Loucy (cell line): ENCODE results near the gene LRRTM2.

Source experiments
- CTCF ChIP-seq: fragments of 200-600 bp; sonication (generic); conservative IDR thresholded peaks from 2 replicates; pipeline ENCODE4 v1.5.1; 2014; ENCODE audit warnings: mild to moderate bottlenecking, antibody characterized with exemption, low read length
- EZH2phosphoT487 ChIP-seq: fragments of 200-600 bp; IDR thresholded peaks from 2 replicates; pipeline ENCODE4 v1.6.1; 2018; ENCODE audit warnings: antibody characterized with exemption, mild to moderate bottlenecking, moderate library complexity, borderline replicate concordance

- TF ChIP-seq CTCF = no peak
- no peak for TF ChIP-seq EZH2phosphoT487
Measured at GRCh38 chr5:138913773-138914172, 38.6 kb upstream of the LRRTM2 start.
